NCI-H2196 (cell line): ENCODE measurements around the gene TCL1B.
"Not testable (repeated sequence)": the region's sequence is repeated elsewhere in the genome, so short reads cannot be mapped to it uniquely, and the experiment has no call there.

Source experiments
- DNase-seq: peaks from one replicate; lab custom pipeline; 2025; ENCODE audit not compliant: unreplicated experiment; lab: John Stamatoyannopoulos, UW

Gene TCL1B, protein sequence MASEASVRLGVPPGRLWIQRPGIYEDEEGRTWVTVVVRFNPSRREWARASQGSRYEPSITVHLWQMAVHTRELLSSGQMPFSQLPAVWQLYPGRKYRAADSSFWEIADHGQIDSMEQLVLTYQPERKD

GRCh38 chr14:95685978-95686922, at the start of gene TCL1B:
TCL1B (plus strand) TSS chr14:95686426; CDS start chr14:95686468, 42 bp downstream.
- no peak for DNase-seq

DNA sequence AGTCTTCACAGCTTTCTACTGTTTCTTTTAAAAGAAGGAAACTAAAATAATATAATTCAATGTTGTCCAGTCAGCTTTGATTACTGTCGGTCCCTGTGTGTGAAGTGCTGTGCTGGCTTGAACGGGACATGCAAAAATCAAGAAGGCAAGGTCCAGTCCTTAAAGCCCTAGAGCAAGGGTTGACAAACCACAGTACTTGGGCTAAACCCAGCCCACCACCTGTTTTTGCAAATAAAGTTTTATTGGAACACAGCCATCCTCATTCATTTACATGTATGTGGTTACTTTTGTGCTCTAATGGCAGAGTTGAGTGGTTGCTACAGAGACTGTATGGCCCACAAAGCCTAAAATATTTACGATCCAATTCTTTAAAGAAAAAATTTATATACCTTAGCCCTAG, 41.2 kb upstream of the TCL1B start:
- DNase-seq = no peak

DNA sequence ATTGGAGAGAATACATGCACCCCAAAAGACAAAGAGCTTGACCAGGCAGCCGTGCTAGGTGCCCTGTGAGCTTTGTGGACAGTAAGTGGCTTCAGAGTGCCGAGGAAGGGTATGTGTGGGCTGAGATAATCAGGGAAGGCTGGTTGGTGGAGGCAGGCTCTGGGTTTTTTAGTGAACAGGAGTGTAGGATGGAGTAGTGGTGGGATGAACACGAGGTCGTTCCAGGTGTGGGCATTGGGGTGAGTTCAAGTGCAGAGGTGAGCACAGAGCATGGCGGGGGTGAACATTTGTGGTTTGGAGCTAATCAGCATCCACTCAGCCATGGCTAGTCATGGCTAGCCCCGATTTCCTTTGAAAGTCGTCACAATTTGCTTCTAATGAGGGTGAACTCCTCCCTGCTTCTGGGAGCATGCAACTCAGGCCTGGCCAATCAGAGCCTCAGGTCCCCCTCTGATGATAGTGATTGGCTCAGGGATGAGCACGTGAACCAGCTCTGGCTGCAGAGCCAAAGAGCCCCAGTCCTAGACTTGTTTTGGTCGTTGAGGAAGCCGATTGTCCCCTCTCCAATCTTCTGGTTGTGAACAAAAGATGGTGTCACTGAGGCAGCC, 40.7 kb upstream of the TCL1B start:
- no peak for DNase-seq

DNA sequence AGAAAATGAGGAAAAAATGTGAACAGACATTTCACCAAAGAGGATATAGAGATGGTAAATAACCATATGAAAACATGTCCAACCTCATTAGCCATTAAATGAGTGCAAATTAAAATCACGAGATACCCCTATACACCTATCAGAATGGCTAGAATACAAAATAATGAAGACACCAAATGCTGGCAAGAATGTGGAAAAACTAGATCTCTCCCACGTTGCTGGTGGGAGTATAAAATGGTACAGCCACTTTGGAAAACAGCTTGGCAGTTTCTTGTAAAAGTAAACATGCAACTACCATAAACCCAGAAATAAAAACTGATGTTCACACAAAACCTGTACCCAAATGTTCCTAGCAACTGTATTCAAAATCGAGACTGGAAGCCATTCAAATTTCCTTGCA, 38.3 kb upstream of the TCL1B start:
- no peak for DNase-seq

DNA sequence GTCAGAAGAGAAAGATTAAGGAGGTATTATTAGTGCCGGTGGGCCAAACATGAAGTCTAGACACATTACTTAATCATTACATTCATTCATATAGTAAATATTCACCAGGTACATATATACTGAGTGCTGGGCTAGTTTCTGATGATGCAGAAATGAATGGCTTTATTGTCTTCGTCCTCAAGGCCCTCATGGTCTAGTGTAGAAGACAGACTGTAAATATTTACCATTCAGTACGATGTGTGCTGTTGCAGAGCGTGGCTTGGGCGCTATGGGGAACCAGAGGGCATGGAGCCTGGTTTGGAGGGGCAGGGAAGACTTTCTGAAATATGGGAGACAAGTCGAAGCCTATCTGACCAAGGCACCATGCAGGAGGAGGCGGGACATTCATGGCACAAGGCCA, 37.0 kb upstream of the TCL1B start:
- peak; percentile 48 for DNase-seq

- no peak for DNase-seq
Observed at GRCh38 chr14:95651028-95651427, 35.2 kb upstream of the TCL1B start.

- no peak for DNase-seq
Observed at GRCh38 chr14:95651821-95652583, 34.2 kb upstream of the TCL1B start.

DNA sequence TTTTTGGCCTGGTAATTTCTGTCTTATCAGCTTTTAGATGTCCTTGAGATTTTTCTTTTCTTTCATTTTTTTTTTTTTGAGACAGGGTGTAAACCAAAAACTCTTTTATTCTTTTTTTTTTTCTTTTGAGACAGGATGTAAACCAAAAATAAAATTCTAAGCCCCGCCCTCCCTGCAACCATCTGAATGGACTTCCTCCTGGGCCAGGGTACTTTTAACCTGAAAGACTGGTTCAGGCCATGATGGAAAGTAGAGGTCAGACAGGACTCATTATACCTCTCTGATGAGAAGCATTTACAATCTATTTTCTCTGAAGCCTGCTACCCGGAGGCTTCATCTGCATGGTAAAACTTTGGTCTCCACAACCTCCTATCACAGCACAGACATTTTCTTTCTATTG, 33.5 kb upstream of the TCL1B start:
- DNase-seq = no peak

- DNase-seq = no peak
Observed at GRCh38 chr14:95655461-95655860, 30.8 kb upstream of the TCL1B start.

- no peak for DNase-seq
Observed at GRCh38 chr14:95656634-95657033, 29.6 kb upstream of the TCL1B start.

DNA sequence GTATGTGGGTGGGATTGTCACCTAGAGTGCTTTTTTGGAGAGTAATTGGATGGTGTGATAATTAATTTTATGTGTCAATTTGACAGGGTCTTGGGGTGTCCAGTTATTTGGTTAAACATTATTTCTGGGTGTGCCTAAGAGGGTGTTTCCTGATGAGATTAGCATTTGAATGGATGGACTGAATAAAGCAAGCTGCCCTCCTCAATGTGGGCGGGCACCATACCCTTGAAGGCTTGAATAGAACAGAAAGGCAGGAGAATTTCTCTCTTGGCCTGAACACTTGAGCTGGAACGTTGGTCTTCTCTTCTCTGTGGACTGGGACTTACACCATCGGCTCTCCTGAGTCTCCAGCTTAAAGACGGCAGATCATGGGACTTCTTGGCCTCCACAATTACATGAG, 28.8 kb upstream of the TCL1B start:
- no peak for DNase-seq

DNA sequence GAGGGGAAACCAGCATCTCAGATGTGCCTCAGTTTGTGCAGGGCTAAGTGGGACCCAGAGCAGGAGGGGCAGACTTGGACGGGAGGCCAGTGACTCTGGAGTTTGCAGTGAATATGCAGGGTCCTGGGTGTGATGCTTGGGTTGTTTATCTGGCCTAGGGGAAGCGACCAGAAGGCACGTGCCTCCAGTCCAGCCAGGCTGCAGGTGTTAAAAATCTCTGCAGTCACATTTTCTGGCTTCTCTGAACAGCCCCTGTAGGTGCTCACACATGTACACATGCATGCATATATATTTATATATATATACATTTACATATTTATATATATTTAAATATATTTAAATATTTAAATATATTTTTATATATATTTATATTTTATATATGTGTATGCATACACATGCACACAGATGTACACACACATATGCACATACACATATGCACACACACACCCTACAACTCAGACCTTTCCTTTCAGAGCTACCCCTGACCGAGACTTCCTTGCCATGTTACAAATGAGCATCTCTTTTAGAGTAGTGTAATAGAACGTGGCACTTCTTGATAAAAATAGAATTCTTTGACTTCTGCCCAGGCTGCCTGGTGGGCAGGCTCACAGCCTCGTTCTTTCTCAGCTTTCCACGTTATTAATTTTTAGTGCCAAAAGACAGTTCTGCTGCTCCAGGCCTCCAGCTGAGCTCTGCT, 26.8 kb upstream of the TCL1B start:
- DNase-seq = no peak

DNA sequence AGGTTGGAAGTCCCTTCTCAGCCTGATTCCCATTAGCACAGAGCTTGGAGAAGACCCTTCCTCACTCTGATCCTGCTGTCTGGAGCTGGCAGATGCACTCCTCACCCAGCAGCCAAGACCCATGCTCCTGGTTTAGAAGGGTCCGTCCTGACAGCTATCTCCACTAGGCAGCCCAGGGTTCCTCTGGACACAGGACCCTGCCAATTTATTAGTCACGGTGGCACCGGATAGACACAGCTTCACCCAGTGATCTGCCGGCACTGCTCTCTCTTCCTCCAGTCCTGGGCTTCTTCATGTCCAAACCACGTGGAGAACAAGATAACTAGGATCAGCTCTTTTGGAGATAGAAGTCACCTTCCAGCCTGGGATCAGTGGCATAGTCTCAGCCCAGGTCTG, 26.2 kb upstream of the TCL1B start:
- DNase-seq = no peak

GRCh38 chr14:95660651-95661515, 25.3 kb upstream of the TCL1B start:
- DNase-seq = no peak

- DNase-seq = no peak
Observed at GRCh38 chr14:95662376-95663186, 23.6 kb upstream of the TCL1B start.

DNA sequence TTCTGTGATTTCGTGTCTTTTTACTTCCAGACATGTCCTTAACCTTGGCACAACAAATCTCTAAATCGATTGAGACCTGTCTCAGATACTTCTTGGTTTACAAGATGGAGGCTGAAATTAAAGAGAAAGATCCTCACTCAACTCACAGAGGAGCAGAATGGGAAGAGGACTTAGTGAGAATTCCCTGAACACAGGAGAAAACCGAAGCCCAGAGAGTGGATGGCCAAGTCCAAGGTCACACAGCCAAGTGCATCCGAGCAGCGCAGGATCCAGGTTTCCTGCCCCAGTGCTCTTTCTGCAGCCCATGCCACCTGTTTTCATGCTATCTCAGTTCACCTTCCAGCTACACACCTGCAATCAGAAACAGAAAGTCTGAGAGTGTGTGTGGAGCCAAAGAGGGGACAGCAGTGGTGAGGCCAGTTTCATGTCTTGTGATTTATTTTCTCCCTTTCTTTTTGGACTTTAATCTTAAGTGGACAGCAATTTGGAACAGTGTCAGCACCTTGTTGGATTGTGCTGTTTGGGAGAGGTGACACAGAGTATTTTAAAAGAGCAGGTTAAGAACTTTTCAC, 22.9 kb upstream of the TCL1B start:
- DNase-seq = no peak

GRCh38 chr14:95664066-95664465, 22.2 kb upstream of the TCL1B start:
- DNase-seq = peak; percentile 17

- DNase-seq = peak; percentile 50
Observed at GRCh38 chr14:95664546-95664945, 21.7 kb upstream of the TCL1B start.

- not testable (repeated sequence) for DNase-seq
Observed at GRCh38 chr14:95665530-95665929, 20.7 kb upstream of the TCL1B start.
